Activated CD8-positive, alpha-beta memory T cell treated with anti-CD3 and anti-CD28 coated beads for 24 hours (primary cell): ENCODE measurements around the gene FLII.
A peak's percentile ranks its signal among the peaks of the same experiment; 100 is the strongest.

Experiments
- DNase-seq: peaks from one replicate; pipeline ENCODE4 v3.0.0-alpha.2; 2020

Gene FLII

DNA sequence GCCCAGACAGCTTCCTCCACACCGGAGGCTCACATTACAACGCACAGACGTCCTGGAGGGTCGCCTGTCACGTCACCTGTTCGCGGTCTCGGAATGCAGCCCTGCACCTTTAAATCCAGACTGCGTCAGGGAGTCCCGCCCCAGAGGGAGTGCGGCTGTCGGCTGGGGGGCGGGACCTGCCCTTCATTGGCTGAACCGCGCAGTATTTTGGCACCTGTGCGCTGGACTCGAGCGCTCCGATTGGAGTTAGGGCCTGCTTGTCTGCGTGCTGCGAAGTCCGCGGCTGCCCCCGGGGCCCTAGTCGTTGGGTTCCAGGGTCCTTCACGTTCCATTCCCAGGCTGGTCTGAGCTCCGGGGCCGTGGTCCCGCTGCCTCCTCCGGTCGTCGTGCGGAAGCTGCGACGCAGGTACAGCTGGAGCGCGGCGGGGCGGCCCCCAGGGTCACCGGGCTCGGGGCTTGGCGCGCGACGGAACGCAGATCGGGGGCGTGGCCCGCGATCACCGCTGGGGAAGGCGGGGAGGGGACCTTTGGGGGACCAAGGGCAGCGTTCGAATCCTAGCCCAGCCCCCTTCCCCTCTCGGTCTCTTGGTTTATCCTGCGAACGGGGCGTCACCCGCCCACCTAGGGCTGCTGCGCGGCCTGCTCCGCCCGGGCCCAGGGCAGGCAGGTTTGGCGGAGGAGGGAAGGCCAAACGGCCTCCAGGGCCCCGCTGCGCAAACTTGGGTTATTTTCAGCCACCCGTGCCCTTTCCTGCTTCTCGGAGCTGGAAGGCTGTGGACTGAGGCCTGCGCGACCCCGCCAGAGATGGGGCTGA is 2.0 kb upstream of the FLII start, which contains the start of gene MIEF2:
Gene MIEF2 (plus strand): TSS at position 331 of the 814 bp plus-strand sequence. CDS start 2,059 bp downstream, outside the sequence.
- peak; percentile 95 for DNase-seq

DNA sequence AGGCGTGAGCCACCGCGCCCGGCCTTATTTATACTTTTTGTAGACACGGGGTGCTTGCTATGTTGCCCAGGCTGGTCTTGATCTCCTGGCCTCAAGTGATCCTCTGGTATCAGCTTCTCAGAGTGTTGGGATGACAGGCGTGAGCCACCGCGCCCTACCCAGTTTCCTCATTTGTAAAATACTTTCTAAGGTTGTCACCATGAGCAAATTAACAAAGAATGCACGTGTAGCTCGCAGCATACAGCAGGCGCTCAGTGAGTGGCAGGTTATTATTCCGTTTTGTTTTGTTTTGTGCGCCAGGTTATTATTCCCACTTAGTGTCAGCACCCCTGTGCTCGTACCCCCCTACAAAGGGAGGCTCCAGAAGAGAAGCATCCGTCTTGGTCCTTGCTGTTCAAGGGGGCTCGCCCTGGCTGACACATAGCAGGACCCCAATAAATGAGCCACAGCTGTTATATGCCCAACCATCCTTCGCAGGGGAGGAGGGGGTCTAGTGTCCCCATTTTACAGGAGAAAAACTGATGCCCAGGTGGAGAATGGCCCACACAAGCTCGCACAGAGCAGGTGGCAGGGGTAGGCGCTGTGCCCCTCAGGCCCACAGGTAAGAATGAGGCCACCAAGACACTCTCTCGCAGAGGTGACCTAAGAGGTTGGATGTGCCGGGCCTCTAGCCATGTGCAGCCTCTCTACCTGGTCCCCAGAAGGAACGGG is 1.2 kb upstream of the FLII start:
- no peak for DNase-seq

DNA sequence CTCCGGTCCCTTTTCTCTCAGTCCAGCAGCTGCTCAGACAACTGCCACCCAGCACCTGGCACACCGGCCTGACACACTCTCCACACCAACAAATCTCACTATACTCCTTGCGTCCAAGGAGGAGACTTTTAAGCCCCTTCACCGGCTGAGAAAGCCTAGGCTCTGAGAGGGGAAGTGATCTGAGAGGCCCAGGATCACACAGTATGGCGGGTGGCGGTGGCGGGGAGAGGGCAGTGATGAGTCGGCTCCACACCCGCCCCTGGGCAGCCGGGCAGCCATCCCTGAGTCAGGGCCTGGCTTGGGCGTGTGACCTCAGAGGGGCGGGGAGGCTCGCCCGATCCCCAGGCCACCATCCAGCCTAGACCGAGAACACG is 569 bp downstream of the FLII start:
- DNase-seq, result peak; percentile 79

DNA sequence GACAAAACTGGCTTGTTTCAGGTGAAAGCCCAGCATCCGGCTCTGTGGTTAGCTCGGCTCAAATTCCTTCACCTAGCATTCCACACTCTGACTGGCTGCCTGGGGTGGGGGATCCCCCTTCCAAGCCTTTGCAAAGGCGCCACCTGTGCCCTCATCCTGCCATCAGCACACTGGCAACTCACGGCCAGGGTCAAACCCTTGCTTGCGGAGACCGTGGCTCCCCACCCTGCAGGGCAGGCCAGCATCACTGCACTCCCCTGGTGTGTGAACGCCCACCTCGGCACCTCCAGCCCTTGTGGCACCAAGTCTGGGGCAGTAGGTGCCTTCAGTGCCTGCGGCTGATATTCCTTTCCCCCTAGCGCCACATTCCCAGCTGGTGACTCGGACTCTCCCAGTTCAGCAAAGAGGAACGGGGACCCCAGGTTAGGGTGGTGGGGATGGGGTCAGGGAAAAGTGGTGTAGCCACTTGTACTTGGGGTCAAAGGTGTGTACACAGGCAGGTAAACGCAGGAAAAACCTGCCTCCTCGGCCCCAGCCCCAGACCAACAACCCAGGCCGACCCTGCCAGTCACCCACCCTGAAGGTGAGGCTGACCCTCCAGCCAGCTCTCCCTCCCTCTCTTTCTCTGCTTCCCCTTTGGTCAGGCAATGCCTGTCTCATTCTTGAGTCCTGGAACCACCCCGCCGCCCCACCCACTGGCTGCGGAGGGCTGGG is 1.1 kb downstream of the FLII start:
- DNase-seq, result no peak

DNA sequence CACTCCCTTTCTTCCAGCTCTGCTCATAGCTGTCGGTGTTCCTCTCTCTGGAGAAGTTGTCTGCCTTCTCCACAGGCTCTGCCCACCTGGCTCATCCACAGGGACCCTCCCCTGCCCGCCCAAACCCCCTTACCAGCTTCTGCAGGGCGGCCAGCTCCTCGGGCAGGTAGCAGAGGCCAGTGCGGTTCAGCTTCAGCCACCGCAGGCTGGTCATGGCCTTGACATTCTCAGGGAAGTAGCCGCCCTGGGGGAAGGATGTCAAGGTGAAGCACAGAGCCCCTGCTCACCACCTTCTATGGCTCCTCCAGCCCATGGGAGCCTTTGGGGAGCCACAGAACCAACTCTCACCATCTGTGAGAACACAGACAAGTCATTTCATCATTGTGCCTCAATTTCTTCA is 1.8 kb downstream of the FLII start:
- no peak for DNase-seq

DNA sequence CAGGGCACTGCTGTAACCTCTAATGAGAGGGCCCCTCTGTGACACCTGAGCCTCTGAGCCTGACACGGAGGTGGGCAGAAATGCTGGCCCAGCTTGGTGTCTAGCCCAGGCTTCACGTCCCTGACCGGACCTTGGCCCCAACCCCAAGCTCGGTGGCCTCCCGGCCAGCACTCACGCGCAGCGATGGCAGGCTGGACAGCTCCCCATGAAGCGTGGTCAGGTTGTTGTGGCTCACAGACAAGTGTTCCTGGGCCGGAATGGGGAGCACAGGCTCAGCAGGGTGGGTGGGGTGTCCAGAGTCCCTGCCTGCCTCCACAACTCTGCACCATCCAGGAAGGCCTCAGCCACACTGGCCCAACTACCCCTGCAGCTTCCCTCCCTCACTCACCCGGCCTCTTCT is 2.2 kb downstream of the FLII start:
- DNase-seq, result no peak

DNA sequence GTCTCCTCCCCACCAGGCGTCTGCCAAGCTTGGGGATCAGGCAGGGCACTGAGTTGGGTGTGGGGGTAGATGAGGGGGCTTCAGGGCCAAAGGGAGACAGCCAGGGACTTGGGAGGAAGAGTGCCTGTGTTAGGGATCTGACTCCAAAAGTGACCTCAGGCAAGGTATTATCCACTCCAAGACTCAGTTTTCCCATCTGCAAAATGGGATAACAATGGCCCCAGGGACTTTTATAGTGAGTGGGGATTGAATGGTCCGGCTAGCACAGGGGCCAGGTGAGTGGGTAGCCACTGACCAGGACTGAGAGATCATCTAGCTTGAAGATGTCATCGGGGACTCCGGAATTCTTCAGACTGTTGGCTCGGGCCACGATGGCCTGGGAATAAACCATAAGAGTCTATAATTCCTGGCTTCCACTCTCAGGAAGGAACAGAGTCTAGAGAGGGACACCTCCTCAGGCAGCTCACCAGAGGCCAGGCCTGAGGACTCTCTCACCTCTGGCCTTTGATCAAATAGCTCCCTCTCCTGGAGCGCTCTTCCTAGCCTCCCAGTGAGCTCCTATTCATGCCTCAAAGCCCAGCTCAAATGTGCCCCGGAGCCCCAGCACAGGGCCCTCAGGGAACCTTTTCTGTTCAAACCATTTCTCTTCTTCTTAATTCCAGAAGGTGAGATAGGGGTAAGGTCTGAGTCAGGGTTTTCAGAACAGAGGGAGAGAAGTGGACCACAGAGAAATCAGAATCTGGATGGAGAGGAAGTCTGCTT is 3.5 kb downstream of the FLII start:
- no peak for DNase-seq

DNA sequence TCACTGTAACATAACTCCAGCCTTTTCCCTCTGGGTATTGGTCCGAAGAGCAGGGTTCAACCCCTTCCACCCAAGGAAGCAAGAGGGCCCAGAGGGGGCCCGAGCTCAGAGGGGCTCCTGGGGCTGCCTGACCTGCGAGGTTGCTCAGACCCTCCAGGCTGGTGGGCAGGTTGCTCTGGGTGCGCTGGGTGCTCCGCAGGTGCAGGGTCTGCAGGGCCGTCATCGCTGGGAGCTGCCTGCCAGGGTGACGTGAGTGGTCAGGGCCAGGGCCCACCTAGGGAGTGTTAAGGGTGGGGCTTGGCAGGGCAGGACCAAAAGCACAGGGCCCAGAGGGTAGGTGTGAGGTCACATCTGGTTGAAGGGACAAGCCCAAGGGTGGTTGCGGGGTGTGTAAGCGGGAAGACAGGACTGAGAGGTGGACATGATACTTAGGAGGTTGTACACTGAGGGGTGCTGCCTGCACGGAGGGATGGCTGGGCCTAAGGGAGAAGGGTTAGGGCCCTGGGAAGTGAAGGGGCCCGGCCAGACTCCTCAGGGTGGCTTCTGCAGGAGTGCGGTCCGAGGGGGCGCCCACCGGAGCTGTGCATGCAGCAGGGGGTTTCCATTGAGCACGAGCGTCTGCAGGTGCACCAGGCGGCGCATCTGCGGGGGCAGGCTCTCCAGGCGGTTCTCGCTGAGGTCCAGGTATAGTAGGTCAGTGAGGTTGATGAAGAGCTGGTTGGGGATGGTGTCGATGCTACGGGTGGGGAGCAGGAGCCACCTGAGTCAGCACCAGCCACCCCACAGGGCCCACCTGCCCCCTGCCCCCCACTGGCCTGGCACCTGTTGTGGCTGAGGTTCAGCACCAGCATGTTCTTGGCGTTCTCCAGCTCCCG is 4.4 kb downstream of the FLII start:
- no peak for DNase-seq

DNA sequence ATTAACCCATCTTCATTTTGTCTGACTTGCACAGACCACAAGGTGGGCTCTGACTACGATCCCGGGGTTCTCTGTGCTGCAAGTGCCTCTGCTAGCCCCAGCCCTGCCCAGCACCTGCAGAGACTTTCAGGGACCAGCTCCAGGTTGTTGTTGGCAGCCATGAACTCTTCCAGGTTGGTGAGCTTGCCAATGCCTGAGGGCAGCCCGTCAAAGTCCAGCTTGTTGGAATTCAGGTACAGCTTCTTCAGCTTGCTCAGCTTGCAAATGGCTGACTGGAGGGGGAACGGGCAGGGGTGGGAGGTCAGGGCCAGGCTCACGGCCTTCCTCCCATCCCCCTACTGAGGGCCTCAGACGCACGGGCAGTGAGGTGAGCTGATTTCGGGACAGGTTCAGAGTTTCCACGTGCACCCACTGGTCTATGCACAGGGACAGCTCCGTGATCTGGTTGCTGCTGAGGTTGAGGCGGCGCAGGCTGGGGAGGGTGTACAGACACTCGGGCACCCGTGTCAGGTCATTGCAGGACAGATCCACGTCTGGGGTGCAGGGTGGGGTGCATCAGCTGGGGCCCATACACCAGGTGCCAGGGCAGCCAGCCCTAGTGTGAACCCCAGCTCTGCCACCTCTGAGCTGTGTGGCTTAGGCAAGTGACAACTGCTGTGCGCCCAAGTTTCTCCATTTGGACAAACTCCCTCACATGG is 5.2 kb downstream of the FLII start:
- no peak for DNase-seq

DNA sequence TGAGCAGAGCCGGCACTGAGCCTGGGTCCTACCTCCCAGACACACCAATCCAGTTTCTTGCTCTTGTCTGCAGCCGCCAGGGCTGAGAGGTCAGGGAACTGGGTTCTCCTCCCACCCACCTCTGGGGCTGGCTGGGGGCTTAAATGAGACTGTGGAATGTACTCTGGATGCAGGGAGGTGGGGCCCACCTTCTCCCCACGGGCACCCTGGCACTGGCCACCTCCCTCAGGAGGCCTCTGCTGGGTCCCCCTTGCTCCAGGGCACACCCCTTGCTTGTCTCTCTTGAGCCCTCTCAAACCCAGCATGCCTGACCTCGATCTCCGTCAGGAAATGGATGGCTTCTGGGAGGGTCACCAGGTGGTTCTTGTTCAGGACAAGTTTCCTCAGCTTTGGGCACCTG is 6.4 kb downstream of the FLII start:
- no peak for DNase-seq

DNA sequence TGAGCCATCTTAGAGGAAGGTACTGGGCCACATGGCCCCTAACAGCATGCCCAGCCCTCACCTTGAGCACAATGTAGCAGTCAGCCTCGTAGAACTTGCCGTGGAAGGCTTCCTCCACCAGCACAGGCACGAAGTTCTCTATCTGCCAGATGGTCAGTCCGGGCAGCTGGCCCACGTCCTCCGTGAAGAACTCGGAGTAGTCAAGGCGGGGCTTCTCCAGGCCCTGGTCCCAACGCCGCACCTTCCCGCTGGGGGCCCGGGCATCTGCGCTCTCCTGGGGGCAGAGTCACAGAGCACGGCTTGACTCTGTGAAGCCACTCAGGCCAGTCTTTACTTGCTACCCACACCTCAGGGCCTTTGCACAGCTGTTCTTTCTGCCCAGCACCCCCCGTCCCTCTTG is 7.3 kb downstream of the FLII start:
- DNase-seq, result no peak

DNA sequence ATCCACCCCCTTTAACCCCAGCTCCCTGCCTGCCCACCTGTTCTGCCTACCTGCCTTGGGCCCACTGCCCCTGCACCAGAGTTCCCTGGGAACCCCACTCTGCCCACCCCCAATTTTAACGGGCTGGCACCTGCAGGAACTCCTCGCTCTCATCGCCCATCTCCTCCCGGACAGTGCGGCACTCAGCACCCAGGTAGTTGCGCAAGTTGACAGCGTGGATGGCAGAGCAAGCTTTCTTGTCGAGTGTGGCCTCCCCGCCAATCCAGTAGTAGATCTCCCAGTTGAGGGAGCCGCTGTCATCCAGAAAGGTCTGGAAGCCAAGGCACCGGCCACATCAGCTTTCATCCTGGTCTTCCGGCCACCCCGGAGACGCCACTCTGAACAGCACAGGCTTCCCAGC is 7.8 kb downstream of the FLII start:
- DNase-seq, result no peak

DNA sequence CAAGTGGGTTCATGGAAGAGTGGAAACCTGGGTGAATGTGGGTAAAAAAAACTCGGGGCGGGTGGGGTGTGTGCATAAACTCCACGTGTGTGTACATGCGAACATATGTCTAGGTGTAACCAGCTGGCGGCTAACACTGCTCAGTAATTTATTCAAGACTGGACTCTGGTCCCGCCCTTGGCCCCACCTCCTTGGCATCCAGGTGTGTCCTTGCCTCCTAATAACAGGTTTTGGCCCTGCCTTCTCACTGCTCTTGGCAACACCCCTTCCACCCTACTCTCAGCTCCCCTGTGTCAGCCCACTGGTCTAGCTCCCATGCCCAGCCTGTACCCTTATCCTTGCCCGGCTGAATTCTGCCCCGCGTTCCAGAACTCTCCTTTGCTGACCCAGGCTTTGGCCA is 8.3 kb downstream of the FLII start:
- DNase-seq, result no peak

DNA sequence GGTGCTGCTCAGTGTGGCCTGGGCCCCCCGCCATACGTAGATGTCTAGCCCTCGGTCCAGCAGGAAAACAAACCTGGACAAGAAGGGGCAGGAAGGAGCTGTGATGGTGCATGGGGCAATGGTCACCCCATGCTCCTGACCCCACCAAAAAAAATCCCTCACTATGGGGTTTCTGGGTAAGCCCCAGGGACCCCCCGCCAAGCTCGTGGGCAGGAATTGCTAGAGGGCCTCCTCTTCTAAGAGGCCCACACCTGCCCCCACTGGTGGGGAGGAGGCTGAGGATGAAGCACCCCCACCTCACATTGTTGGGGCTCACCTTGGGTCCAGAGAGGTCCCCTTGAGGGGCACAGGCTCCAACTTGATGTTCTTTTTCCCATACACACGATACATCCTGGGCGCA is 9.7 kb downstream of the FLII start:
- no peak for DNase-seq

DNA sequence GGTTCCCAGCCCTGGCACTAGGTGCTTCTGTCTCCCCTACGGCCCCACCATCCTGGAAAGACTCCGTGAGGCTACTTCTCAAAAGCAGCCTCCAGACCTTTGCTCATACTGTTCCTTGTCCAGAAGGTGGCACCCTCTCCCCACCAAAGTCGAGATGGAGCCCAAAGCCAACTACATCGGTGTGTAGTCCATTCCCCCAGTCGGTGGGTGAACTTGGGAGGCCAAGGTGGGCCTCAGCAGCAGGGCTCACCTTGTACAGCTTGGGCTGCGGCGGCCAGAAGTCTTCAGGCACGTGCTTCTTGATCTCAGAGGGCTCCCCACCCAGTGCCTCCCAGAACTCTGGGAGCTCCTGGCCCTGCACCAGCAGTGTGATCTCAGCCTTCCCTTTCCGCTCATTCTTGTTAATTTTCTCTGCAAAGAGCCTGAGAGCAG is 10.2 kb downstream of the FLII start:
- DNase-seq, result peak; percentile 83

DNA sequence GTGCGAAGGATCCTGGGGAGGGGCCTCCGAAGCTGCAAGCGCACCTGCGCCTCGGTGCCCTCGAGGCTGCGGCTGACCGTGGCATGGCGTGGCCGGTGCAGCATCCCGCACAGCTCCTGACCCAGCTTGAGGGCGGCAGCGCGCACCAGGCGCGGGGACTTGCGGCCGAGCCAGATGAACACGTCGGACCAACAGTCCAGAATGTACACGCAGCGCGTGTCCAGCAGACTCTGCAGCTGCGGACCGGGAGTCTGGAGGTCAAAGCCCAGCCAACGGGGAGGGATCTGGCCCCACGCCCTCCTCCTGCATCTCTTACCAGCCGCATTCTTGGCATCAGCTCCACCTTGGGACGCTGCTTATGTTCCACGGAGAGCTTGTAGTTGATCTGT is 10.9 kb downstream of the FLII start:
- DNase-seq, result no peak

DNA sequence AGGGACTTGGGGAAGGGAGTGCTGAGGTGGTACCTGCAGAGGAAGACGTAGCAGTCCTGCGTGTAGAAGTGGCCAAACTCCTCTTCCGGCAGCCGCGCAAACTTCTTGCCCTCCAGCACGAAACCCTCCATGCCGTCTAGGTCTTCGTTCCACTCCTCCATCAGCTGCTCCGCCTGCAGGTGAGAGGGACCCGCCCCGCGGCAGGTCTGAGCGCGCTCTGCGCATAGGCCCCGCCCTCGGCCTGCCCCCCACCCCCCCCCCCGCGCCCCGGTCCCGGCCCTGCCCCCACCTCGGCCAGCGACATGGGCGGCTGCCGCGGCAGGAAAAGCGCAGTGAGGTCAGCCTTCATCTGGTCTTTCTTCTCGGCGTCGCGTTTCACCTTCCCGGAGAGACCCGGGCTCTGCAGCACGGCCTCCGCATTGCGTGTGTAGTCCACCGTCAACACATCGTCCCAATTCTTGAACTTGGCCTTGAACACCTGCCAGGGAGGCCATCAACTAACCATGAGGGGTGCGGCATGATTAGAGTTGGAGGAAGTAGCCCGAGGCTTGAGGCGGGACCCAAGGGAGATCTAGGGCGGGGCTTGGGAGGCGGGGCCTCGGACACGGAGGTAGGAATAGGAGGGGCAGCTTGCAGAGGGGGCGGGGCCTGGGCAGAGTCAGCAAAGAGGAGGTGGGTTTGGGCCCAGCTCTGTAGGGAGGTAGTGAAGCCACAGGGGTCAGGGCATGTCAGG is 11.5 kb downstream of the FLII start:
- peak; percentile 72 for DNase-seq

DNA sequence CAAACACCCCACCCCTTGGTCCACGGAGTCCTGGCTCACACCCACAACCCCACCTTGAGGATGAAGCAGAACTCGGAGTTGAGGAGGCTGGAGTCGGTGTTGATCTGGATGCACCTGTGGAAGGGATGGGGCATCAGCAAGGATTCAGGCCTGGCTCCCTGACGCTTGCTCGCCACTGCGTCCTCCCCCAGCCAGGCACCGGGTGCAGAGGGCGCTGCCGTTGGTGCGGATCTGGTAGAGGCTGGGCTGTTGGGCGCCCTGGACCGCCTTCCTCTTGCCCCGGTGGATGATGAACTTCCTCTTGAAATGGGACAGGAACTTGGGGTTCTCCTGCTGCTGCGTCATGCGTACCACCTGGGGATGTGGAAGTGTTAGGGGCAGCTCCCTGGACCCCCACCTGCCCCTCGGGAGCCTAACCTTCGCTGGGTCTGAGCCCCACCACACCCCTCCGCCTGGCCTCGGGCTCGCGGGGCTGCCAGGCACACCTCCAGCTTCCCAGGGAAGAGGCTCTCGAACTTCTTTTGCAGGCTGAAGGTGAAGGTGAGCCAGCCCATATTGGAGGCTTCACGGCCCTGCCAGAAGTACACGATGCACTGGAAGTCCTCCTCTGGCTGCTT is 12.3 kb downstream of the FLII start:
- no peak for DNase-seq

DNA sequence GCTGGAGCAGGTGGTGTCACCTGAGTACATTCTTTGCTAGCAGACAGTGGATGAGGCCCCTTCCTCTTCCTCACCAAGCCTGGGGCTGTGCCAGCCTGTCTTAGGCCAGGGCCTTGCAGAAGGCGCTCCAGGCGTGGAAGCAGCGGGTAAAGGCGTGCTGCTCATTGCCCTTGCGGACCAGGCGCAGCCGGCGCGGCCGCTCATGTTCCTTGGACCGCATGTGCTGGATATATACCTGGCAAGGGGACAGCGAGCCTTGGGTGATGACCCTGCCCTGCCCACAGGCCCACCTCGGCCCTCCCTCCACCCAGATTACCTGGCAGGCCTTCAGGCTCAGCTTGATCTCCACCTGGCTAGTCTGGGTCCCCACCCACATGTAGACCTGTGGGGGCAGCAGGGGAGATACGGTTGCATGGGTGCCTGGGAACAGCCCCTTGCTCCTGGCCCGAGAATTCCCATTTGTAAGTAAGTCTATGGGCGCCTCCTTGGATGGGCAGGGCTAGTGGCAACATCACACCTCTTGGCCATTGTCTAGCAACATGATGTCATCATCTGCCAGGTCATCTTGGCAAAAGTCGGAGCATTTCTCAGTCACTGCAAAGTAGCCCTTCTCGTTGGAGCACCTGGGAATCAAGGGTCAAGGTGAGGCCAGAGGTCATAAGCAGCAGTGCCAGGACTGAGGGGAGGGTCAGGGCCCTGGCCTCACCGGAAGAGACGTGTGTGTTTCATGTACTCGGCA is 13.3 kb downstream of the FLII start:
- DNase-seq, result no peak
